GM18868 (cell line): Measurements from ENCODE around the gene ACOX3.
"Not testable (repeated sequence)": the region's sequence is repeated elsewhere in the genome, so short reads cannot be mapped to it uniquely, and the experiment has no call there.

Experiments
- ATAC-seq: cut with Tn5 transposase; IDR thresholded peaks from one replicate; pipeline ENCODE4 v1.9.1; 2021; ENCODE audit warnings: mild to moderate bottlenecking, moderate library complexity; ENCODE audit not compliant: unreplicated experiment

The ACOX3 gene

DNA sequence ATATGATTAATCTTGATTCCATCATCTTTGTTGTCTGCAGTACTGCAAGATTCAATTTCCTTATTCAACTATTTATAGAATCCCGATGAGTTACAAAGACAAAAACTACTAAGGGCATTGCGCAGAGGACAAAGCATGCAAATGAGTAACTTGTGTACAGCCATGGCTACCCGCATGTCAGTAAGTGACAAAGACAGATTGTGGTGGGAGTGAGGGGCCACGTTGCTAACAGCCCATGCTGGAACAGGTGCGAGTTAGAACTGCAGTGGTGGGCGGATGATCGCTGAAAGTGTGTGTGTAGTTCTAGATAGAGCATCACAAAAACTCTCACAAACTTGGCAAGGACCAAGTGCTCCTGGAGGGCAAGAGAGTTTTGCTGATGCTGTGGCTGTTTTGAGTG lies 49.5 kb downstream of the ACOX3 start:
- no peak for ATAC-seq

GRCh38 chr4:8390577-8390976 lies 49.9 kb downstream of the ACOX3 start:
- ATAC-seq, result no peak

GRCh38 chr4:8388528-8388870 lies 52.0 kb downstream of the ACOX3 start:
- ATAC-seq, result no peak

DNA sequence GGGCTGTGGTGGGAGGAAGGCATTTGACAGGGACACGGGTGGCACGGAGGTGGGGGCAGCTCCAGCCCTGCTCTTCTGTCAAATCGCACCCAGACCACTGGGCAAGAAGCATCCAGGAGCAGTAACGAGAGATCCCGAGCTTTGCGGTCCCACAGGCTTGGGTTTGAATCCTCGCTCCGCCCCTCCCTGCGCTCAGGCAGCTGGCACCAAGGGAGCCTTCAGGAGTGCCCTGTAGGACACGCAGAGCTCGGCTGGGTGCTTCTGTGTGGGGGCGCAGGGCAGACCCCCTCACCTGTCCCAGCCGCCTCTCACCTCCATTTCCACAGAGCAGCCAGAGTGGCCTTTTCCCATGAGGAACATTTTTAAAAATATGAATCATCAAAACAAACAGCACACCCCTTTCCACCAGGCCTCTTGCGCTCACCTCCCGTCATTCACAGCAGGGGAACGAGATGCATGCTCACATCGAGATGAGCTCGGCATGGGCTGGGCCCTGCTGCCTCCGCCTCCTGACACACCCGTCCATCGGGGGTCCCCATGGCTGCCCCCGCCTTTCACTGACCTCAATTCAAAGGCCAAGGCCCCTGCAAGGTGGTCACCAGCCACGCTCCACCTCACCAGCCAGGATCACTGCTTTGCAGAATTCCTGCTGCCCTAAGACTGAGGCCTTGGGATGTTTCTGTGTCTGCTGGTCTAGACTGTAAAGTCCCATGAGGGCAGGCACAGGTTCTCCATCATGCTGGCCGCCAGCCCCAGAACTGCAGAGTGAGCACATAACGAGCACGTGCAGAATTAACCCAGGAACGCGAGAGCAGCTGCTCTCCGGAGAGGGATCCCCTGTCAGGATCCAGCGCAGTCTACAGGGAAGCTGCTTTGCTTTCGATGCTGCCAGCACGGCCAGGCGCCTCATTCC lies 52.7 kb downstream of the ACOX3 start:
- ATAC-seq, result no peak

- no peak for ATAC-seq
Measured at GRCh38 chr4:8387194-8387593, 53.3 kb downstream of the ACOX3 start.

DNA sequence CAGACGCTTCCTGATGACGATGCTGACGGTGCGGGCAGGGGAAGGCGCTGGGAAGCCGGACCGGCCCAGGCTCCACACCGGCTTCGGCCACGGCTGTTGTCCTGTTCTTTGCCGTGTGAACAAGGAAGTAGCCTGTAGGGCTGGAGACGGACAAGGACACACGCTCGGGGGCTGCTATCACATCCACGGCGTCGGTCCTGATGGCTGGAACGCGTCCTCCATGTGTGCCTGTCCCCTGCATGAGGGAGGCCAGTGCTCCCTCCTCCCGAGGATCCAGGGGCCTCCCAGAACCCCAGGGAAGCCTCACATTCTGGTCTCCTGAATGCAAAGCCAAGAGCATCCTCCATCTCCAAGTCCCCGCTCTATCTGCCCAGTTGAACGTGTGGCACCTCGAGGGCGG lies 53.8 kb downstream of the ACOX3 start:
- ATAC-seq, result no peak

DNA sequence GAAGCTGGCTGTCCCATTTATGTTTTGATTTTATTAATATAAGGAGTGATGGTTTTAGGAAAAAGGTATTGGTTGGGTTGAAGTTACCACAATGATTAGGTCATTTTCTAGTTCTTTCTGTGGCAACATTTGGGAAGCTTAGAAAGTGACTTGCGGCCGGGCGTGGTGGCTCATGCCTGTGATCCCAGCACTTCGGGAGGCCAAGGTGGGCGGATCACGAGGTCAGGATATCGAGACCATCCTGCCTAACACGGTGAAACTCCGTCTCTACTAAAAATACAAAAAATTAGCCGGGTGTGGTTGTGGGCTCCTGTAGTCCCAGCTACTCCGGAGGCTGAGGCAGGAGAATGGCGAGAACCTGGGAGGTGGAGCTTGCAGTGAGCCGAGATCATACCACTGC lies 54.4 kb downstream of the ACOX3 start:
- ATAC-seq, result not testable (repeated sequence)

GRCh38 chr4:8385611-8386010 lies 54.9 kb downstream of the ACOX3 start:
- no peak for ATAC-seq

DNA sequence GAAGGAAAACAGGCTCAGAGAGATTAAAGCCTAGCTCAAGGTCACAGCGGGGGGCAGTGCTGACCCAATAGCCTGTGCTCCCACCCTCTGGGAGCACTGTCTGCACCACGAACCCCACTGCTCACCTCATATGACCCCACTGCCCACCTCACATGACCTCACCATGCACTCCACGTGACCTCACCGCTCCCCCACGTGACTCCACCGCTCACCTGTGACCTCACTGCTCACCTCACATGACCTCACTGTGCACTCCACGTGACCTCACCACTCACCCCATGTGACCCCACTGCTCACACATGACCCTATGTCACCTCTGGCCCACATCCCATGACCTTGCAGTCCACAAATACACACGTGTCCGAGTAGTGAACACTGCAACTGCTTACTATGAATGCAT lies 55.4 kb downstream of the ACOX3 start:
- no peak for ATAC-seq

- ATAC-seq, result no peak
Measured at GRCh38 chr4:8384397-8385060, 56.0 kb downstream of the ACOX3 start.

GRCh38 chr4:8383451-8384160 lies 56.9 kb downstream of the ACOX3 start:
- ATAC-seq, result no peak

DNA sequence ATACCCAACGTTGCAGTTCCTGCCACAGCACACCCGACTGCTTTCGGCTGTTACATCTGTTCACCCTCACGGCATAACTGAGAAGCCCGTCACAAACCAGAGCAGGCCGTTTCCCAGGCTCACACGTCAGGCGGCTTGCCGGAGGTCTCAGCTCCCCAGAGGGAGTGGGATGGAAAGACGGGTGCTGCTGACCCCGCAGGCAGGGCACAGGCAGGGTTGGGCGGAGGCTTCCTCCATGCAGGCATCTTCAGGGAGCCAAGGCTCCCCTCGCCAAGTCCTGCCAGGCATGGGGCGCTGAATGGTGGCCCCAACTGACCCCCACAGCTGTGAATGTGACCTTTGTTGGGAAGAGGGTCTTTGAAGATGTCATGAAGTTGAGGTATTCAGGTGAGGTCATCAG lies 57.5 kb downstream of the ACOX3 start:
- ATAC-seq, result no peak

DNA sequence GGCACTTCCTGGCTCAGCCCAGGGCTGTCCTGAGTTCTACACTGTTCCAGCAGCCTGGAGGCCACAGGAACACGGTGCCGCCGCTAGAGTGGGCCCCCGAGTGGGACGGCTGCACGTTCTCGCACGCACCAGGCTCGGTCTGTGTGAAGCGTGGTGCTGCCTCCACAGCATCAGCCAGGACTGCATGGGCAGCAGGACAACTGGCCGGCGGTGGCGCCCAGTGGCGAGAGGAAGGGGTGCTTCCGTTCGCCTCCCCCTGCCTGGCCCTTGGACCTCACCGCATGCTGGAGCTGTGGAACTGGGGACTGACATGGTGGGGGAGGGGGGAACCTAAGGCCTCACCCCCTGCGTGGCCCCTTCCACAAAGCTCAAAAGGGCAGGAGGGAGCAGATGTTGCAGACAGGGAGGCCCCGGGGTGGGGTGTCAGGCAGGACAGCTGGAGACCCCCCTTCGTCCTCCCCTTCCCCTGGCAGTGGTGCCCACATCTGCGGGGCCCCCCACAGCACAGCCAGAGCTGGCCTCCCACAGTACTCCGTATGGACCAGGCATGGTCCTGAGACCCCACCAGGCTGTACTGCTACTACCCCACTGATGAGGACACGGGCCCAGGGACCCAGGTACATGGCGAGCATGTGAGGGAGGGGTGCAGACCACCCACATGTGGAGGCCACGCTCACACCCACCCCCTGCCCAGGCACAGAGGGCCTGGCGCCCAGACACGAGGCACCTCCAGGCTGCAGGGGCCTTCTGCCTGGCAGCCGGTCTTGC lies 58.5 kb downstream of the ACOX3 start:
- ATAC-seq, result no peak

- no peak for ATAC-seq
Measured at GRCh38 chr4:8380511-8381415, 59.8 kb downstream of the ACOX3 start.

DNA sequence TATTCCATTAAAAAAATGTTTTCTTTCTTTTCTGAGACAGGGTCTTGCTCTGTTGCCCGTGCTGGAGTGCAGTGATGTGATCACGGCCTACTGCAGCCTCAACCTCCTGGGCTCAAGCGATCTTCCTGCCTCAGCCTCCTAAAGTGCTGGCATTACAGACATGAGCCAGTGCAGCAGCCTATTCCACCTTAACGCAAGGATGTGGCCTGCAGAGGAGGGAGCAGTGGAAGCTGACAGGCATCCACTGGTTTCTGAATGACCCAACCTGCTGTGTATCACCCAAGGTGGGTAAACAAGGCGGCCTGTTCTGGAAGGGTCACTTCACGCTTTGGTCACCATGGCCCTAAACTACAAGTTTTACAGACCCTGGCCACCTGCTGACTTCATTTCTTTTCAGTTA lies 60.8 kb downstream of the ACOX3 start:
- no peak for ATAC-seq

DNA sequence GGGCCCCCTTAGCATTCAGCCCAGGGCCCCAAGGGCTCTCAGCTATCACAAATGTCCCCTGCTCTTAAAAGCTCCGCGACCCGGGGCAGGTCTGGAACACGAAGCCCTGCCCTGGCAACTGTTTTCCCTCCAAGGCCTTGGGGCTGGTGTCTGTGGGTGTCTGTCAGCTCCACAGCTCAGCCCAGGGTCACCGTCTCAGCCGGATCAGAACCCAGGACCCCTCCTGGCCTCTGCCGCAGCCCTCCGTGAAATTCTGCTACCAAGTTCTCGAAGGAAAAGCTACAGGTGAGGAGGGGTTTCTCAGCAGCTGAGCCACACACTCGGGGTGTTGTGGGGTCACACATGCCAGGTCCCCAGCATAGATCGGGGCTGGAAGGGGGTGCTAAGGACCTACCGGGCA lies 61.2 kb downstream of the ACOX3 start:
- ATAC-seq, result no peak

- no peak for ATAC-seq
Measured at GRCh38 chr4:8378776-8379175, 61.7 kb downstream of the ACOX3 start.

GRCh38 chr4:8378101-8378724 lies 62.3 kb downstream of the ACOX3 start:
- no peak for ATAC-seq
